HepG2 (cell line): ENCODE results near the gene HIRA. TPM values are rescaled to one million over a fixed set of nuclear protein-coding genes. Genes with fewer than 3 reads are reported as not detected.
A peak's percentile ranks its signal among the peaks of the same experiment; 100 is the strongest.

Experiments used
- AHR ChIP-seq: IDR thresholded peaks from 2 replicates; pipeline ENCODE4 v1.6.1; 2018; ENCODE audit warnings: missing genetic modification reagents, missing compliant biosample characterization
- BHLHE40 ChIP-seq: IDR thresholded peaks from 2 replicates; pipeline ENCODE4 v1.6.1; 2011; ENCODE audit warnings: low read length, improper control_type of control experiment
- BORCS8-MEF2B ChIP-seq: sonication (generic); formaldehyde crosslinking; IDR thresholded peaks from 2 replicates; pipeline ENCODE4 v1.8.0; 2022; ENCODE audit warnings: mild to moderate bottlenecking, missing genetic modification reagents
- CBX5 ChIP-seq: sonication (generic); formaldehyde crosslinking; IDR thresholded peaks from 2 replicates; pipeline ENCODE4 v1.4.0; 2020; ENCODE audit warnings: missing genetic modification reagents, borderline replicate concordance
- CHCHD3 ChIP-seq: sonication (generic); formaldehyde crosslinking; IDR thresholded peaks from 2 replicates; pipeline ENCODE4 v1.8.0; 2022; ENCODE audit warnings: mild to moderate bottlenecking, missing genetic modification reagents, moderate library complexity
- ELF4 ChIP-seq: sonication (generic); formaldehyde crosslinking; IDR thresholded peaks from 2 replicates; pipeline ENCODE4 v1.5.0; 2020; ENCODE audit warnings: missing genetic modification reagents, mild to moderate bottlenecking, moderate library complexity, borderline replicate concordance
- ESRRA ChIP-seq: sonication (generic); formaldehyde crosslinking; IDR thresholded peaks from 2 replicates; pipeline ENCODE4 v1.5.1; 2020; ENCODE audit warnings: mild to moderate bottlenecking, low read depth, missing genetic modification reagents
- FUBP1 ChIP-seq: sonication (generic); formaldehyde crosslinking; IDR thresholded peaks from 2 replicates; pipeline ENCODE4 v1.5.1; 2020; ENCODE audit warnings: missing genetic modification reagents, mild to moderate bottlenecking, borderline replicate concordance
- HCFC1 ChIP-seq: fragments of 150-350 bp; IDR thresholded peaks from 2 replicates; pipeline ENCODE4 v1.6.1; 2014; ENCODE audit warnings: low read depth, low read length
- HMGA1 ChIP-seq: sonication (generic); formaldehyde crosslinking; conservative IDR thresholded peaks from 2 replicates; pipeline ENCODE4 v1.4.0; 2020; ENCODE audit warnings: missing genetic modification reagents
- JUND ChIP-seq: sonication (generic); formaldehyde crosslinking; IDR thresholded peaks from 2 replicates; pipeline ENCODE4 v1.8.0; 2022; ENCODE audit warnings: mild to moderate bottlenecking, missing genetic modification reagents
- KDM5B ChIP-seq: sonication (generic); formaldehyde crosslinking; IDR thresholded peaks from 2 replicates; pipeline ENCODE4 v1.4.0; 2020; ENCODE audit warnings: missing genetic modification reagents, mild to moderate bottlenecking, borderline replicate concordance
- PBX2 ChIP-seq: IDR thresholded peaks from 2 replicates; pipeline ENCODE4 v1.6.1; 2016; ENCODE audit warnings: control low read depth
- PTBP1 ChIP-seq: fragments of 200-400 bp; formaldehyde crosslinking; IDR thresholded peaks from 2 replicates; pipeline ENCODE4 v1.6.1; 2018; ENCODE audit warnings: low read length, low read depth; ENCODE audit not compliant: poor library complexity, severe bottlenecking
- RELA ChIP-seq: sonication (generic); formaldehyde crosslinking; IDR thresholded peaks from 2 replicates; pipeline ENCODE4 v1.4.0; 2020; ENCODE audit warnings: missing genetic modification reagents
- SNRNP70 ChIP-seq: fragments of 200-400 bp; formaldehyde crosslinking; IDR thresholded peaks from 2 replicates; pipeline ENCODE4 v1.6.1; 2017; ENCODE audit warnings: mild to moderate bottlenecking, low read depth, low read length, moderate library complexity
- TRIM24 ChIP-seq: sonication (generic); formaldehyde crosslinking; IDR thresholded peaks from 2 replicates; pipeline ENCODE4 v1.8.0; 2022; ENCODE audit warnings: mild to moderate bottlenecking, missing genetic modification reagents
- ZBTB7B ChIP-seq: sonication (generic); formaldehyde crosslinking; IDR thresholded peaks from 2 replicates; pipeline ENCODE4 v1.4.0; 2020; ENCODE audit warnings: missing genetic modification reagents
- ZNF317 ChIP-seq: sonication (generic); formaldehyde crosslinking; IDR thresholded peaks from 2 replicates; pipeline ENCODE4 v1.5.0; 2020; ENCODE audit warnings: mild to moderate bottlenecking, missing genetic modification reagents
- ZSCAN21 ChIP-seq: sonication (generic); formaldehyde crosslinking; IDR thresholded peaks from 2 replicates; pipeline ENCODE4 v1.8.0; 2022; ENCODE audit warnings: mild to moderate bottlenecking, missing genetic modification reagents, moderate library complexity, borderline replicate concordance
- polyA plus RNA-seq, 8 experiments: library from polyadenylated mRNA; depleted of rRNA in 3 of 8; stranded (reverse) in 7 of 8; unstranded in 1 of 8; fragments of >200 nt; fragmentation: Illumina TruSeq in 4 of 8; extraction: Trizol in 4 of 8; gene quantifications; 2 replicates each; pipeline versions ENCODE4 v1.2.1 to v1.2.3, GENCODE V29; 2011 to 2016; ENCODE audit warnings: low read depth in 4 of 8, missing spikeins in 1 of 8, mixed read lengths in 1 of 8; ENCODE audit not compliant: insufficient read depth in 1 of 8
- total RNA-seq, 5 experiments: library from RNA; depleted of rRNA; stranded (reverse); fragments of >200 nt; fragmentation: Illumina TruSeq; extraction: Trizol; gene quantifications; 2 replicates each; pipeline ENCODE4 v1.2.3, GENCODE V29; 2016; ENCODE audit warnings: low read depth in 1 of 5
- TF ChIP-seq, protein P1 (sequence below): sonication (generic); formaldehyde crosslinking; IDR thresholded peaks from 2 replicates; pipeline ENCODE4 v1.5.0; 2020; ENCODE audit warnings: mild to moderate bottlenecking, missing genetic modification reagents

Gene HIRA
- total and polyA plus RNA-seq, 2 of the 13 experiments (the other 11 are each of a cell fraction or from before 2014, with no cell fraction given): 21.5 to 29.2 TPM

- TF ChIP-seq PBX2 (peak; percentile 93), SNRNP70 (no peak), AHR (CRISPR knock-in tag) (0 out of 2 replicates have a peak, but pooled peaks have one; percentile 3), ZNF317 (CRISPR knock-in tag) (no peak), CBX5 (CRISPR knock-in tag) (no peak), JUND (CRISPR knock-in tag) (no peak), ESRRA (CRISPR knock-in tag) (no peak), ELF4 (CRISPR knock-in tag) (no peak; the same call in 1 of the 2 replicates), RELA (CRISPR knock-in tag) (no peak), HMGA1 (CRISPR knock-in tag) (no peak), TRIM24 (CRISPR knock-in tag) (no peak), FUBP1 (CRISPR knock-in tag) (no peak), ZBTB7B (CRISPR knock-in tag) (peak; percentile 90), HCFC1 (no peak), PTBP1 (no peak), BHLHE40 (no peak), BORCS8-MEF2B (CRISPR knock-in tag) (no peak), KDM5B (CRISPR knock-in tag) (peak; percentile 37), ZSCAN21 (CRISPR knock-in tag) (0 out of 2 replicates have a peak, but pooled peaks have one; percentile 49), CHCHD3 (no peak)
- TF ChIP-seq, protein P1, sequence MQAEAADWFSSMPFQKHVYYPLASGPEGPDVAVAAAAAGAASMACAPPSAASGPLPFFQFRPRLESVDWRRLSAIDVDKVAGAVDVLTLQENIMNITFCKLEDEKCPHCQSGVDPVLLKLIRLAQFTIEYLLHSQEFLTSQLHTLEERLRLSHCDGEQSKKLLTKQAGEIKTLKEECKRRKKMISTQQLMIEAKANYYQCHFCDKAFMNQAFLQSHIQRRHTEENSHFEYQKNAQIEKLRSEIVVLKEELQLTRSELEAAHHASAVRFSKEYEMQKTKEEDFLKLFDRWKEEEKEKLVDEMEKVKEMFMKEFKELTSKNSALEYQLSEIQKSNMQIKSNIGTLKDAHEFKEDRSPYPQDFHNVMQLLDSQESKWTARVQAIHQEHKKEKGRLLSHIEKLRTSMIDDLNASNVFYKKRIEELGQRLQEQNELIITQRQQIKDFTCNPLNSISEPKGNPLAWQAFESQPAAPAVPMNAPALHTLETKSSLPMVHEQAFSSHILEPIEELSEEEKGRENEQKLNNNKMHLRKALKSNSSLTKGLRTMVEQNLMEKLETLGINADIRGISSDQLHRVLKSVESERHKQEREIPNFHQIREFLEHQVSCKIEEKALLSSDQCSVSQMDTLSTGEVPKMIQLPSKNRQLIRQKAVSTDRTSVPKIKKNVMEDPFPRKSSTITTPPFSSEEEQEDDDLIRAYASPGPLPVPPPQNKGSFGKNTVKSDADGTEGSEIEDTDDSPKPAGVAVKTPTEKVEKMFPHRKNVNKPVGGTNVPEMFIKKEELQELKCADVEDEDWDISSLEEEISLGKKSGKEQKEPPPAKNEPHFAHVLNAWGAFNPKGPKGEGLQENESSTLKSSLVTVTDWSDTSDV: no peak; the same call in 1 of the 2 replicates
Measured at GRCh38 chr22:19447330-19448075, 16.0 kb upstream of the HIRA start, which contains the start of gene C22orf39 (continued).
